NCI-H2107 (cell line): ENCODE measurements around the gene MTCH1.
"Not testable (repeated sequence)": the region's sequence is repeated elsewhere in the genome, so short reads cannot be mapped to it uniquely, and the experiment has no call there.

ENCODE experiments used
- DNase-seq: peaks from one replicate; lab custom pipeline; 2025; lab: John Stamatoyannopoulos, UW

Gene MTCH1

GRCh38 chr6:36997811-36998722 lies 12.1 kb upstream of the MTCH1 start:
- DNase-seq: no peak

DNA sequence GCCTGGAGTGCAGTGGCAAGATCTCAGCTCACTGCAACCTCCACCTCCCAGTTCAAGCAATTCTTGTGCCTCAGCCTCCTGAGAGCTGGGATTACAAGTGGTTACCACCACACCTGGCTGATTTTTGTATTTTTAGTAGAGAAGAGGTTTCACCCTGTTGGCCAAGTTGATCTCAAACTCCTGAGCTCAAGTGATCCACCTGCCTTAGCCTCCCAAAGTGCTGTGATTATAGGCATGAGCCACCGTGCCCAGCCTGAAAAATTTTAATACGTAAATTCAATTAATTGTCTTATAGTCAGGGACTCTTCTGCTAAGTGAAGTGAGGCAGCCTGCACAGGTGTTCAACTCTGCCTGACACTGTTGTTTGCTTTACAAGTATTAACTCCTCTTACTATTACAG lies 4.4 kb upstream of the MTCH1 start:
- not testable (repeated sequence) for DNase-seq

DNA sequence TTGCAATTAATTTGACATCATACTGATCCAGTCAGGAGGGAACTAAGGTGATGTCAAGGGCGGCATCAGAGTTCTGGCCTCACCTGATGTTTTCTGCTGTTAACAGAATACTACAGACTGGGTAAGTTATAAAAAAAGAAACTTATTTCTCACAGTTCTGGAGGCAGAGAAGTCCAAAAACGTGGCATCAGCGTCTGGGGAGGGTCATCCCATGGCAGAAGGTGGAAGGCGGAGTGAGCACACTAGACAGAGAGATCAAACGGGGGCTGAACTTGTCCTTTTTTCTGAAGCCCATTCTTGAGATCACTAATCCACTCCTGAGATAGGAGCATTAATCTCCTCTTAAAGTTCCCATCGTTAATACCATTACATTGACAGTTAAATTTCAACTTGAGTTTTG lies 3.3 kb upstream of the MTCH1 start:
- DNase-seq: no peak

- DNase-seq: no peak
These were observed 680 bp upstream of the MTCH1 start for GRCh38 chr6:36986704-36987047.

GRCh38 chr6:36985417-36985807 lies 584 bp downstream of the MTCH1 start:
- no peak for DNase-seq

- DNase-seq: no peak
These were observed 1.2 kb downstream of the MTCH1 start for GRCh38 chr6:36984581-36985416.

- no peak for DNase-seq
These were observed 2.5 kb downstream of the MTCH1 start for GRCh38 chr6:36983538-36983937.

GRCh38 chr6:36980876-36981619 lies 4.9 kb downstream of the MTCH1 start:
- no peak for DNase-seq

- DNase-seq: no peak
These were observed 5.9 kb downstream of the MTCH1 start for GRCh38 chr6:36980129-36980528.

DNA sequence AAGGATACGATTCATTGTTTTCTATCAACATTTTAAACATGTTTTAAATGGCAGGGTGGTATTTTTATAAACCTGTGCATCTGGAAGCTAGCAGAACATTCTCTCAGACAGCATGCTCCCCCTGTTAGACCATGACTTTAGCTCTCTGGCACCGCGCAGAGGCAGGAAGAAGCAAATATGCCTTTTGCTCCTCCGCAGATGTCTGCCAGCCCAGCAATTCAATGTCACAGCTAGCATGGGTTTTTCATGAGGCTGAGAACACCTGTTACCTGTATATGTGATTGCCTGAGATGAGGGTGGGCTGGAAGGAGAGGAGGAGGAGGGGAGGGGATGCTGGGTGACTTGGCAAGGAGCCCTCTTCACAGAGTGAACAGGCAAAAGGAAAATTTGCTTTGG lies 6.7 kb downstream of the MTCH1 start:
- DNase-seq: no peak

DNA sequence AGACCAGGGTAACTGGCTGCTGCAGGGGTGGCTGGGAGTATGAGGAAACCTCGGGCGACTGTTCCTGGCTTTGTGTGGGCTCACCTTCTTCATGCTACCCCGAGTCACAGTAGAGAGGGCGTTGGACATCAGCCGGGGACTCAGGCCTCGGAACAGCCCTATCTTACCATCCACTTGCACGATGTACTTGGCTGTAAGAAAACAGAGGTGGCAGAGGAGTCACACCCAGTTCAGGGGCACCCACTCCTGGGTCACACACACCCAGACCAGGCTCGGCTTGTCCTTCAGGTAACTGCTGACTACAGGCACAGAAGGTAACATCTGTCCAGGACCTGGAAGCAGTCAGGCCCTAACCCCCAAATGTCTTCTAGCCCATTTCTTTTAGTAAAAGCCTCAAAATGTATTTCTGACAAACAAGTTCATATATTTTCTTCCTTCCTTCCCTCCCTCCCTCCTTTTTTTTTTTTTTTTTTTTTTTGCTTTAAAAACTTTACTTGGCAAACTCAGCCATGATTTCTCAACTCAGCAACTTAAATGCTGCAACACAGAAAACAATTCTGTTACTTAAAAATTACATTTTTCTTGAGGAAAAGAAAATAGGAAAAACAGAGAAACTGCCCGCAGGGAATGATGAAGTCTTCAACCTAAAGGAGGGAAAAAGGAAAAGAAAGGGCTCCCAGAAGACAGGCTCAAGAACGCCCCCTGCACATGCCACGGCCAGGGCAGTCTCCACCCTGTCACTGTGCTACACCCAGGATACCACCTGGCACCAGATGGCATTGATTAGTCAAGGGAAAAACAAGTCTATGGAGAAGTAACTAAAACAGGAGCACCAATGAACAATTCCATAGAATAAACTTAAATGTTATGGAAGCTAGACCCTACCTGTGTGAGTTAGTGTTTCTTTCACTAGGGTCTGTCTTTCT lies 7.3 kb downstream of the MTCH1 start:
- no peak for DNase-seq

GRCh38 chr6:36977470-36977941 lies 8.5 kb downstream of the MTCH1 start:
- no peak for DNase-seq

DNA sequence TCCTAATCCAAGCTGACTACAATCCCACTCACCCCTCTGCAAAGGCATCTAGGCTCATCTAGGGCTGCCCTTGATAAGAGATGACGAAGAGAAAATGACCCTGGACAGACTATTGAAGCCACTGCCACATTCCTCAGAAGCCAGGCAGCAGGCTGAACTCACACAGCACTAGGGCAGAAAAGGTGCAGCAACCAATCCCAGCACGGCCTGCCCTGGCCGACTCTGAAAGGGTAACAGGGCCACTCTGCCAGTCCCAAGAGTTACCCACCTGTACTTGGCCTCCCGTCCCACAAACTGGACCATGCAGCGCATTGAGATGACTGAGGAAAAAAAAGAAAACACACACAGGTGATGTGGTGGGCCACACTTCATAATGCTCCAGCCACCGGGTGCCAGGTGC lies 9.1 kb downstream of the MTCH1 start:
- DNase-seq: no peak

DNA sequence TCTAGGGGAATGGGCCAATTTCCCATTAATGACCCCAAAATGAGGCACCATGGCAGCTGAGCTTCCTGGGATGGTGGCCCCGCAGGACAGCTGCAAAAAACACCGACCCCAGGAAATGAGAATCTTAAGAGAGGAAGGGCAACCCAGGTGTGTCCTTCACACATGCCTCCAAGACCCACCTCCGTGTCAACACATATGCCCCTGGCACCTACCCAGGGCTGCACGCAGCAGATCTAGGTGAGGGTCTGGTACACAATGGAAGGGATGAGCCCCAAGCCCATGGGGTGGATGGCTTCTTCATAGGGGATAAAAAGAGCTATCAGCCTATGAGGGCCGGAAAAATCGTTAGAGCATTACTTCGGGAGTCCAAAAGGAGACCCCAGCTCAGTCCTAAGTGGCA lies 9.5 kb downstream of the MTCH1 start:
- DNase-seq: no peak

DNA sequence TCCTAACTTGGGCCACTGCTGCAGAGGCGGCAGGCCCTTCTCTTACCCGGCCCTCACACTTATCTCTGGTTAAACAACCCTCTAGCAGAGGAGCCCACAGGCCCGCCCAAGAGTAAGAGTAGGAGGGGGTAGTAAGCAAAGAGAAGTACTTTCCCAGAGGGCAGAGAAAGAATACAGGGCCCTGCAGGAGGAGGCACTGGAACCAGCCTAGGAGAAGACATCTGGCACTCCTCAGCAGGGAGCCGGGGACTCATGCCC lies 10.1 kb downstream of the MTCH1 start:
- DNase-seq: no peak

DNA sequence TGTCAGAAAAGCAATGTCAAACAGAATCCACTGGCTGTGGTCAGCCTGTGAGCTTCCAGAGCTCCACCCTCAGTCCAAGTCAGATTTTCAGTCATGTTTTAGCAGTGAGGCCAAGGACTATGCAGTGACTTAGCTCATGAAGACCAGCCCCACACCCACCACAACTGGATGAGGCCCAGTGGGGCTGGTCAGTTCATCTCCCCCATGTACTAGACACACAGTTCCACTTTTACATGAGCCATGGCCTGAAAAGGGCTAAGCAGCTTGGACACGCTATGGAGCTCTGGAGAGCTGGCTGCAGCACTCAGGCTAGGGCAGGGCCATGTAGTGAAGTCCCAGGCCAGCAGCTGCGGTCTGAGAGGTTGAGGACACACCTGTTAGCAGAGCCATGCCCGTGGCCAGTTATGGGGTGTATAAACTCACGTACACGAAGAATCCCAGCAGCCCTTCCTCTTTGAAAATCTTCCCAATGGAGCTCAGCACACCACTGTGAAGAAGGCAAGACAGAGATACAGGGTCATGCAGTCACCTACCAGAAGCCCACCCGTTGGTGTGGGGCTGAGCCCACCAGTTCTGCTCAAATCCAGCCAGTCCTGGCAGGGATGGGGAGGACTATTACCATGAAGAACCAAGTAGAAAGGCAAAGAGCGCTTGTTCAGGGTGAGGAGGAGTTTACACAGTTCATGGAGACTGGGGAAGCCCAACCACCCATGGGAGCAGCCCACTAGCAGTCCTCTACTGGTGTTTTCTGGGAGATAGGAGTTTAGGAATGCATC lies 10.6 kb downstream of the MTCH1 start:
- no peak for DNase-seq

DNA sequence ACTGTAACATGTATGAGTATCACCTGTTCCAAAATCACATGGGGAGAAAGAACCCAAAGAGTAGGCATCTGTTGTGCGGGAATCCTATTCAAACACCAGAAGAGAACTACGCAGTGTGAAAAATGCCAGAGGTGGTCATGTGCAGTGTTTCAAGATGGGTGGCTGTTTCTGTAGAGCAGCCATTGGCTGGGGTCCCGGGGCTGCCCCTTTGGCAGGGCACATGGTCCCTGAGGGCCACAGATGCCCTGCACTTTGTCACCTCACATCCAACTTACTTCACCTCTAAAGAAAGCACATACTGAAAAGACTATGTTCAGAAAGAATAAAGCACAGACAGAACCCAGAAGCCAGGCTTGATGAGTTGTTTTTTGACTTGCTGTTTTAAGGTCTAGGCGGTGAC lies 12.3 kb downstream of the MTCH1 start:
- no peak for DNase-seq

- no peak for DNase-seq
These were observed 12.8 kb downstream of the MTCH1 start for GRCh38 chr6:36973190-36973589.

- no peak for DNase-seq
These were observed 13.9 kb downstream of the MTCH1 start for GRCh38 chr6:36971921-36972673.
